Karpas-422 (cell line): ENCODE measurements around the gene RDH8. TPM values are rescaled to one million over a fixed set of nuclear protein-coding genes. Genes with fewer than 3 reads are reported as not detected.

Experiments used
- DNase-seq: peaks from one replicate; pipeline ENCODE4 v3.0.0-alpha.2; 2015
- H2AFZ ChIP-seq: fragments of 200-600 bp; sonication (generic); 2 replicates; pipeline ENCODE4 v1.6.1; 2014; ENCODE audit warnings: antibody characterized with exemption, low read length, mixed read lengths
- H3K27ac ChIP-seq: fragments of 200-600 bp; sonication (generic); 2 replicates; pipeline ENCODE4 v1.5.1; 2014; ENCODE audit warnings: mild to moderate bottlenecking, low read length, moderate library complexity
- H3K27me3 ChIP-seq: fragments of 200-600 bp; sonication (generic); 2 replicates; pipeline ENCODE4 v1.6.1; 2014; ENCODE audit warnings: low read length, mixed read lengths
- H3K36me3 ChIP-seq: fragments of 200-600 bp; sonication (generic); 2 replicates; pipeline ENCODE4 v1.6.1; 2014; ENCODE audit warnings: low read length, mixed read lengths; ENCODE audit not compliant: insufficient read depth
- H3K4me1 ChIP-seq: fragments of 200-600 bp; sonication (generic); 2 replicates; pipeline ENCODE4 v1.6.1; 2014; ENCODE audit warnings: mild to moderate bottlenecking, low read length, mixed read lengths
- H3K4me2 ChIP-seq: fragments of 200-600 bp; sonication (generic); 2 replicates; pipeline ENCODE4 v1.6.1; 2014; ENCODE audit warnings: low read length, low read depth, mild to moderate bottlenecking; ENCODE audit not compliant: poor library complexity, severe bottlenecking
- H3K4me3 ChIP-seq: fragments of 200-600 bp; sonication (generic); 2 replicates; pipeline ENCODE4 v1.5.1; 2014; ENCODE audit warnings: mild to moderate bottlenecking, antibody characterized with exemption, low read length, mixed read lengths
- H3K79me2 ChIP-seq: fragments of 200-600 bp; sonication (generic); 2 replicates; pipeline ENCODE4 v1.6.1; 2014; ENCODE audit warnings: mild to moderate bottlenecking, low read length, mixed read lengths
- H3K9ac ChIP-seq: fragments of 200-600 bp; sonication (generic); 2 replicates; pipeline ENCODE4 v1.6.0; 2014; ENCODE audit warnings: low read length
- H3K9me2 ChIP-seq: fragments of 200-600 bp; sonication (generic), shearing (Covaris generic); replicated peaks from 2 replicates; pipeline ENCODE4 v1.6.0; 2014; ENCODE audit warnings: mild to moderate bottlenecking, low read length, moderate library complexity; ENCODE audit not compliant: insufficient read depth
- H3K9me3 ChIP-seq: fragments of 300-700, 200-600 bp; sonication (generic); 2 replicates; pipeline ENCODE4 v1.6.1; 2014; ENCODE audit warnings: low read length, mixed read lengths
- H4K20me1 ChIP-seq: fragments of 200-600 bp; sonication (generic); 2 replicates; pipeline ENCODE4 v1.6.1; 2014; ENCODE audit warnings: mild to moderate bottlenecking, antibody characterized with exemption, low read length, low read depth; ENCODE audit not compliant: insufficient read depth
- total RNA-seq: library from RNA; depleted of rRNA; stranded (reverse); fragments of >200 nt; shearing (Covaris generic); gene quantifications from 2 replicates; pipeline ENCODE4 v1.2.3, GENCODE V29; 2014; ENCODE audit warnings: low replicate concordance

Gene RDH8
- total RNA-seq, 1 experiment from 2014 or later, result not detected

DNA sequence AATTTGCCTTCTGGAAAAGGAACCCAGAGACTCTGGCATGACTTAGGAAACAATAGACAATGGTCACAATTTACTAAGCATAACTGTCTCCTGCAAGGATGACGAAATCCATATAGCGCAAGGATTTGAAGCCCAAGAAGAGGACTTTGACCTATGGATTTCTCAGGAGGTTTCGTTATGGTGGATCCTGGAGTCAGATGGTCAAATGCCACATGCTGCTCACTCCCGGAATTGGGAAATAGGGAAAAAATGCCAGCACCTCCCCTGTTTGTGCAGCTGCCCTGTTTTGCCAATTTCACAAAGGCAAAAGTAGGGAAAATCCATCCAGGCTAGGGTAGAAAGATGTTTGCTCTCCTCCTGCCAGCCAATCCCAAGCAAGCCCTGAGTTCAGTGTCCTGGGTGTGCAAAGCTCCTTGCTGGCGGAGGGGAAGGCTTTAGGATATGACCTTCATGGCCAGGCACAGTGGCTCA is 23.4 kb downstream of the RDH8 start:
- Histone ChIP-seq H3K27ac (no peak overlapping the region), H3K79me2 (no peaks in the 10 kb centered on the region), H3K4me1 (no peaks in the 10 kb centered on the region), H4K20me1 (no peaks in the 10 kb centered on the region), H3K9ac (no peak overlapping the region), H3K4me3 (no peak overlapping the region), H3K27me3 (no peaks in the 10 kb centered on the region), H3K36me3 (no peaks in the 10 kb centered on the region), H3K4me2 (no peak overlapping the region), H2AFZ (no peak overlapping the region), H3K9me2 (no peaks in the 10 kb centered on the region), H3K9me3 (no peaks in the 10 kb centered on the region)
- no peak for DNase-seq

- DNase-seq, result no peak
- H3K4me1 ChIP-seq, result no peaks in the 10 kb centered on the region
- H2AFZ ChIP-seq, result no peak overlapping the region
- H3K27me3 ChIP-seq, result no peaks in the 10 kb centered on the region
- H3K4me2 ChIP-seq, result no peak overlapping the region
- H3K4me3 ChIP-seq, result no peak overlapping the region
- no peaks in the 10 kb centered on the region for H3K79me2 ChIP-seq
- no peaks in the 10 kb centered on the region for H3K36me3 ChIP-seq
- no peak overlapping the region for H3K9ac ChIP-seq
- no peaks in the 10 kb centered on the region for H3K9me2 ChIP-seq
- H3K9me3 ChIP-seq, result no peaks in the 10 kb centered on the region
- H3K27ac ChIP-seq, result no peak overlapping the region
- no peaks in the 10 kb centered on the region for H4K20me1 ChIP-seq
Measured at GRCh38 chr19:10037367-10037766, 24.1 kb downstream of the RDH8 start.

DNA sequence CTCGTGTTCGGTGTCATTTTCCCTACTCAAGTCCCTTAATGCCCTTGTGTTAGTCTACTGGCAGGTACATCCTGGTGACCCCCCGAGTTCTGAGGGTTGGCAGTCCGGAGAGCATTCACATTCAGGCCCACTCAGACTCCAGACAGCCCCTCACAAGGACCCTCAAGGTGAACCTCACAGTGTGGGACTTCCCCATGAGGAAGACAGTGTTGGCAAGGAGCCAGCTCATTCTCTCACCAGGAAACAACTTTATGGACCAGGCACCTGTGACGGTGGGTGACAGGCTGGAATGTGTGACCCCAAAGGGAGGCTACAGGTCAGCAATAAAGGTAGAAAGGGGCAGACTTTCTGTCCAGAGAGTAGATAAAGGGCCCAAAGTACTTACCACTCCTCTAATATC is 24.5 kb downstream of the RDH8 start:
- H3K27ac ChIP-seq, result no peak overlapping the region
- H3K9me3 ChIP-seq, result no peaks in the 10 kb centered on the region
- no peaks in the 10 kb centered on the region for H4K20me1 ChIP-seq
- H3K9ac ChIP-seq, result no peak overlapping the region
- H3K4me2 ChIP-seq, result no peak overlapping the region
- DNase-seq, result no peak
- H3K4me3 ChIP-seq, result no peak overlapping the region
- no peaks in the 10 kb centered on the region for H3K9me2 ChIP-seq
- H2AFZ ChIP-seq, result no peak overlapping the region
- no peaks in the 10 kb centered on the region for H3K27me3 ChIP-seq
- no peaks in the 10 kb centered on the region for H3K79me2 ChIP-seq
- no peaks in the 10 kb centered on the region for H3K4me1 ChIP-seq
- H3K36me3 ChIP-seq, result no peaks in the 10 kb centered on the region

DNA sequence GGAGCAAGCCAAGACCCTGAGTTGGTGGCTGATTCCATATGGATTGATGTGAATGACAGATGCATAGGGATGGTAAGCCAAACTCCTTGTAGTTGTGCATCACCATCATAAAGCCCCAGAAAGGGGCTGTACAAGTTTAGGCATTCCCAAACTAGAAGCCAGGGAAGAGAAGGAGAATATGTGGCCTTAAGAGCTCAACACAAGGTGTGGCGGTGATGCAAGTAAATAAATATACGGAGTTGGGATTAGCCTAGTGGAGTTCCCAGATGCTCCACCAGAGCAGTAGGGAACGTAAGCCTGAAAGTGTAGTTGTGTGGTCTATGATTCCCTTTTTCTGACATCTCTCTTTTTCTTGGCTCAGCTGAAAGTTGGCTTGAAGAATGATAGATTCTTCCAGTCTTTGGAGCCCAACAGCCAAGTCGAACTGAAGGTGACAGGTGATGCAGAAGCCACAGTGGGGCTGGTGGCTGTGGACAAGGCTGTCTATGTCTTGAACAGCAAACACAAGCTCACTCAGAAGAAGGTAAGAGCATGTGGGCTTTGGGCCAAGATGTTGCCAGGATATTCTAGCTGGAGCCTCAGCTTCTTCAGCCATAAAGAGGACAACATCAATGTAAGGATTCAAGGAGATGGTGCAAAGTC is 30.1 kb downstream of the RDH8 start:
- peaks cover 2% of the 10 kb centered on the region; the same call in 1 of the 2 replicates for H3K4me1 ChIP-seq
- no peaks in the 10 kb centered on the region for H3K9me3 ChIP-seq

GRCh38 chr19:10044390-10044789 is 31.1 kb downstream of the RDH8 start:
- Histone ChIP-seq H3K9ac (no peak overlapping the region), H3K27ac (no peak overlapping the region), H3K36me3 (no peaks in the 10 kb centered on the region), H3K79me2 (no peaks in the 10 kb centered on the region), H3K4me2 (no peak overlapping the region), H3K9me3 (no peaks in the 10 kb centered on the region), H3K9me2 (no peaks in the 10 kb centered on the region; the same call in 1 of the 2 replicates), H3K4me1 (peaks cover 2% of the 10 kb centered on the region; the same call in 1 of the 2 replicates), H2AFZ (no peak overlapping the region), H3K4me3 (no peak overlapping the region), H3K27me3 (no peaks in the 10 kb centered on the region), H4K20me1 (no peaks in the 10 kb centered on the region)
- DNase-seq, result peak; percentile 73

More for the DNA sequence above, 30.1 kb downstream of the RDH8 start:
- H4K20me1 ChIP-seq, result no peaks in the 10 kb centered on the region
- H3K79me2 ChIP-seq, result no peaks in the 10 kb centered on the region
- H2AFZ ChIP-seq, result no peak overlapping the region
- H3K36me3 ChIP-seq, result no peaks in the 10 kb centered on the region
- no peak overlapping the region for H3K9ac ChIP-seq
- DNase-seq, result no peak
- no peak overlapping the region for H3K27ac ChIP-seq
- no peak overlapping the region for H3K4me2 ChIP-seq
- H3K9me2 ChIP-seq, result no peaks in the 10 kb centered on the region; the same call in 1 of the 2 replicates
- H3K4me3 ChIP-seq, result no peak overlapping the region
- no peaks in the 10 kb centered on the region for H3K27me3 ChIP-seq

DNA sequence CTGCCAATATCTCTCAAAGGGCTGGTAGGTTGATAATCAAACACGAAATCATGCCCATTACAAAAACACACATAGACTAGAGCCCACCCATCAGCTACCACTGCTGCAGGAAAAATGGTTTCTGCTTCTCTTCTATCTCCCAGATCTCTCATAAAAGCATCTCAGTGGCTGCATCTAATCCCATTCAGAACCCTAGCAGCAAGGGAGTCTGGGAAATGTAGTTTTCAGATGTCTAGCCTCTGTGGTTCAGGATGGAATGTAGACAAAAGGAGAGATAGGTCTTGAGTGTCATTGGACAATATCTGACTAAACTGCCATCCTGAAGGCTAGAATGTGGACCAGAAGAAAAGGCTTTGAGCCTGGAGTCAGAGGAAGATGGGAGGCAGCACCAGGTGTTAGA is 32.1 kb downstream of the RDH8 start:
- Histone ChIP-seq H4K20me1 (no peaks in the 10 kb centered on the region), H3K9ac (no peak overlapping the region), H3K27ac (no peak overlapping the region), H3K79me2 (no peaks in the 10 kb centered on the region), H3K27me3 (no peaks in the 10 kb centered on the region), H2AFZ (no peak overlapping the region), H3K9me3 (no peaks in the 10 kb centered on the region), H3K4me2 (no peak overlapping the region), H3K9me2 (no peaks in the 10 kb centered on the region; the same call in 1 of the 2 replicates), H3K36me3 (no peaks in the 10 kb centered on the region), H3K4me3 (no peak overlapping the region), H3K4me1 (peaks cover 2% of the 10 kb centered on the region; the same call in 1 of the 2 replicates)
- peak; percentile 57 for DNase-seq

- Histone ChIP-seq H3K79me2 (no peaks in the 10 kb centered on the region), H3K4me2 (no peak overlapping the region), H3K9ac (no peak overlapping the region), H2AFZ (no peak overlapping the region), H3K9me3 (no peaks in the 10 kb centered on the region), H3K27me3 (no peaks in the 10 kb centered on the region), H4K20me1 (no peaks in the 10 kb centered on the region), H3K4me1 (no peaks in the 10 kb centered on the region), H3K36me3 (no peaks in the 10 kb centered on the region), H3K27ac (no peak overlapping the region), H3K9me2 (no peaks in the 10 kb centered on the region), H3K4me3 (no peak overlapping the region)
- DNase-seq, result no peak
Measured at GRCh38 chr19:10049626-10050025, 36.3 kb downstream of the RDH8 start.

- no peaks in the 10 kb centered on the region for H3K9me2 ChIP-seq
- no peak overlapping the region for H3K4me2 ChIP-seq
- no peak overlapping the region for H3K9ac ChIP-seq
Measured at GRCh38 chr19:10052602-10053360, 39.5 kb downstream of the RDH8 start.

More at GRCh38 chr19:10052602-10053360, 39.5 kb downstream of the RDH8 start:
- Histone ChIP-seq H3K79me2 (no peaks in the 10 kb centered on the region), H3K4me3 (no peak overlapping the region), H3K27me3 (no peaks in the 10 kb centered on the region), H2AFZ (no peak overlapping the region), H3K4me1 (no peaks in the 10 kb centered on the region), H3K27ac (no peak overlapping the region), H3K9me3 (no peaks in the 10 kb centered on the region), H3K36me3 (no peaks in the 10 kb centered on the region), H4K20me1 (no peaks in the 10 kb centered on the region)
- DNase-seq, result no peak
